ENCODE measurements around the gene FAM241A.

The FAM241A gene

DNA sequence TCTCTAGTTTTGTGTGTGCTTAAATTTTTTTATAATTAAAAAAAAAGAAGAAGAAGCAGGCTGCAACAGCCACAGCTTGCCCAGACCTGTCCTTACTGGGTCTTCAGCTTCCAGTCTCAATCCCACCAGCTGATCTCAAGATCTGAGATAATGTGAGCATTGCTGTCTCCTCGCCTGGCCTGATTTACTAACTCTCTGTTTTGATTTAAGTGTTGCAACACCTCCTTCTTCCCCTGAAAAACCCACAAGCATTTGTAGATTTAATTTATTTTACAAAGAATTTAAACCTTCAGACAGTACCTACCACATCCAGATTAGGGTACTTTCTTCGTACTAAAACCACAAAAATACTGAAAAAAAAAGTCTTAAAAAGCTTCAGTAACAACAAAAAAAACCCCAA is 38.0 kb downstream of the FAM241A start:
- TF ChIP-seq, protein P1, sequence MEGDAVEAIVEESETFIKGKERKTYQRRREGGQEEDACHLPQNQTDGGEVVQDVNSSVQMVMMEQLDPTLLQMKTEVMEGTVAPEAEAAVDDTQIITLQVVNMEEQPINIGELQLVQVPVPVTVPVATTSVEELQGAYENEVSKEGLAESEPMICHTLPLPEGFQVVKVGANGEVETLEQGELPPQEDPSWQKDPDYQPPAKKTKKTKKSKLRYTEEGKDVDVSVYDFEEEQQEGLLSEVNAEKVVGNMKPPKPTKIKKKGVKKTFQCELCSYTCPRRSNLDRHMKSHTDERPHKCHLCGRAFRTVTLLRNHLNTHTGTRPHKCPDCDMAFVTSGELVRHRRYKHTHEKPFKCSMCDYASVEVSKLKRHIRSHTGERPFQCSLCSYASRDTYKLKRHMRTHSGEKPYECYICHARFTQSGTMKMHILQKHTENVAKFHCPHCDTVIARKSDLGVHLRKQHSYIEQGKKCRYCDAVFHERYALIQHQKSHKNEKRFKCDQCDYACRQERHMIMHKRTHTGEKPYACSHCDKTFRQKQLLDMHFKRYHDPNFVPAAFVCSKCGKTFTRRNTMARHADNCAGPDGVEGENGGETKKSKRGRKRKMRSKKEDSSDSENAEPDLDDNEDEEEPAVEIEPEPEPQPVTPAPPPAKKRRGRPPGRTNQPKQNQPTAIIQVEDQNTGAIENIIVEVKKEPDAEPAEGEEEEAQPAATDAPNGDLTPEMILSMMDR (IDR thresholded peaks at IDR 0.05; ENCODE audit: low read depth, low read length): no peak
- Histone ChIP-seq H3K36me3 (no peaks in the 10 kb centered on the region), H3K4me3 (ENCODE audit: low read depth, low read length) (no peak overlapping the region), H3K27me3 (no peaks in the 10 kb centered on the region; the same call in 1 of the 2 replicates), H3K4me1 (no peaks in the 10 kb centered on the region), H3K9me3 (no peaks in the 10 kb centered on the region)
- DNase-seq: no peak

DNA sequence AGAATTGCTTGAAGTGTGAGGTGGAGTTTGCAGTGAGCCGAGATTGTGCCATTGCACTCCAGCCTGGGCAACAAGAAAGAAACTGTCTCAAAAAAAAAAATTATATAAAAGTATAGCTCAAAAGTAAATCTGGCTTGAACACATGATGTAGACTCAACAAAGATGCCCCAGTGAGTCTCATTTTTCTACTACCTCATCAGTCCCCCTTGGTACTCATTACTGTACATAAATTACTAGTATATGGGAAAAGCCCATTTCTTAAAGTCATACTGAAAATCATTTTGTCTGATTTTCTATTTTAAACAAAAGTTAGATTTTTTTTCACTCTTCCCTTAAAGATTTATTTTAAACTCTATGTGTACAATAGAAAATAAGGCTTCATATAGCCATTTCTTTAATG is 39.2 kb downstream of the FAM241A start:
- DNase-seq: no peak
- Histone ChIP-seq H3K4me3 (ENCODE audit: low read depth, low read length) (no peak overlapping the region), H3K36me3 (no peaks in the 10 kb centered on the region), H3K9me3 (no peaks in the 10 kb centered on the region), H3K4me1 (no peaks in the 10 kb centered on the region), H3K27me3 (no peaks in the 10 kb centered on the region)
- TF ChIP-seq, protein P1 (IDR thresholded peaks at IDR 0.05; ENCODE audit: low read depth, low read length): no peak

DNA sequence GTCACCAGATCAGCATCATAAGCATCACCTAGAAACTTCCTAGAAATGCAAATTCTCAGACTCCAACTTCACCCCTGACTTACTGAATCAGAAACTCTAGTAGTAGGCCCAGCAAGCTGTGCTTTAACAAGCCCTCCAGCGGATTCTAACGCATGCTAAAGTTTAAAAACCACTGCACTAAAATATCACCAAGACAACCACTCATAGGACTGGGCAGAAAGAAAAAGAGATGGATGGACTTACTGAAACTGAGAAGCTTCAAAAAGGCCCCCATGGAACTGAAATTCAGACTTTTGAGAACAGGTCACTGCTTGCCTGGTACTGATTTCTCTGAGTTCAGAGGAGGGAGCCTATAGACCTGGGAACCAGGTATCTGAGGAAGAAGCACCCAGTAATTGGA is 40.1 kb downstream of the FAM241A start:
- Histone ChIP-seq H3K27me3 (no peaks in the 10 kb centered on the region), H3K9me3 (no peaks in the 10 kb centered on the region), H3K4me3 (ENCODE audit: low read depth, low read length) (no peak overlapping the region), H3K36me3 (no peaks in the 10 kb centered on the region), H3K4me1 (no peaks in the 10 kb centered on the region)
- no peak for DNase-seq
- TF ChIP-seq, protein P1 (IDR thresholded peaks at IDR 0.05; ENCODE audit: low read depth, low read length): no peak

DNA sequence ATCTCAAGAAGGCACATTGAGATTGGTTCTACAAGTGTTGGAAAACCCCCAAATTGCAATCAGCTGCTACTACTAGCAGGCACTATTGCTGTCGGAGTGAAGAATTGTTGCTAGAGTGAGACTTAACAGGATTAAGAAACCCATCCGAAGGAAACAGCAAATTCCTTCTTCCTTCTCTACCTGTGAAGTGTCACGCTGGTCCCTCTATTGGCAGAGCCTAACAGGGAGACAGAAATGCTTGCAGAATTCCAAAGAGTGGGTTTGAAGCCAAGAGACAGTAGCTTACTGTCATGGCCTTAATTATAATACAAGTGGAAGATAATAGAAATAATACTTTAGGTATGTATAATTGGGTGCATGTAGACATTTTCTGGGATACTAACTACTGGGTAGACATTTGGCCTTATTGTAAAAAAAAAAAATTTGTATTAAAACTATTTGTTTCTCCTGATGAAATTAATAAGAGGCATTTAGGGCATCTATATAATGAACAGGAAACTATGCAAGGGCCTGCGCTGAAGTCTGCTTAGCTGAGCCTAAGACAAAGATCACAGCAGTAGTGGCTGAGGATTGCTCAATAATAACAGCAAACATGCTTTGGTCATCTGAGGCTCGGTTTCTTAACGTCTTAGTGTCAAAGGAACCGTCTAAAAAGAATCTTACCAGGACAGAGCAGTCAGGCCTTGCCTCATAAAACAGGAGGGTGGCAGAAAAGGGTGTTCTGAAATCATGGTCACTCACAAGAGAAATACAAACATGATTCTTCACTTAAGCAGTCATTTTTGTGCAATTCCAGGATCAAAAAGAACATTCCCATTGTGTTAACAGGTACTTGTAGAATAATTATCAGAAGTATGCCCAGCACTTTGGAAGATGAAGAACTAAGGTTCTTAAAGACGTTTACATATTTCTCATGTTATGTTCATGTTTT is 40.8 kb downstream of the FAM241A start:
- DNase-seq: no peak
- TF ChIP-seq, protein P1 (IDR thresholded peaks at IDR 0.05; ENCODE audit: low read depth, low read length): no peak
- H3K9me3 ChIP-seq: no peaks in the 10 kb centered on the region
- no peaks in the 10 kb centered on the region for H3K36me3 ChIP-seq
- no peak overlapping the region for H3K4me3 ChIP-seq (ENCODE audit: low read depth, low read length)
- no peaks in the 10 kb centered on the region for H3K27me3 ChIP-seq
- H3K4me1 ChIP-seq: no peaks in the 10 kb centered on the region

DNA sequence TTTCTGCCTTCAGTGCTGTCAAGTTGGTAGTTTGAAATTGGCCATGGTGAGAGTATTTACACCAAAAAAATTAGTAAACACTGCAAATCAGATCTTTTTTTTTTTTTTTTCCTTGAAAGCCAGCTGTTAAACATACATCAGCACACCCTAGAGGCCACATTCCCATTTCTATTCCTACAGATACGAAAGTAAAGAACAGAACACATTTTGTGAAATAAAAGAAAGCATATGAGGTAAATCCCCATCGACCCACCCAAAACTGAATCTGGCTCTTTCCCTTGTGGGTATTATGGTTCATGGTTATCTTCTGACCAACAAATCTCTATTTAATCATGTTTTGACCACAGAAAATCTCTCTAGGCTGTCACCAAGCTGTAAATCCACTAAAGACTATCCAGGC is 44.5 kb downstream of the FAM241A start:
- Histone ChIP-seq H3K27me3 (no peaks in the 10 kb centered on the region), H3K9me3 (no peaks in the 10 kb centered on the region), H3K4me1 (no peaks in the 10 kb centered on the region), H3K36me3 (no peaks in the 10 kb centered on the region), H3K4me3 (ENCODE audit: low read depth, low read length) (no peak overlapping the region)
- no peak for DNase-seq
- TF ChIP-seq, protein P1 (IDR thresholded peaks at IDR 0.05; ENCODE audit: low read depth, low read length): 0 out of 2 replicates have a peak, but pooled peaks have one; percentile 9

DNA sequence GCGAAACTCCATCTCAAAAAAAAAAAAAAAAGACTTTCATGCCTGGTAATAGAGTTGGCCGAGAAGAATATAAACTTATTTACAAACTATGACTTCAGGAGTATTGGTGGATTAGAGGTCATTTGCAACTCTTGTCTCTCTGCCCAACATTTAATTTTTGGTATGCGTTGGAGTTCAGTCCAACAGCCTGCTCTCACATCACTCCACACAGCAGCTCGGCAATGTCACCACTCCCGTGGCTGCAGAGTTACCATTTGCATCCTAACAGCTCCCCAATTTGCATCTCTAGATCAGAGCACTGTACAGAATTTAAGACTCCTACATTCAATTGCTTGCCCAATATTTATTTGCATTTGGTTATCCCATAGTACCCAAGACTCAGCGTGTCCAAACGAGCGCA is 45.4 kb downstream of the FAM241A start:
- DNase-seq: no peak
- H3K27me3 ChIP-seq: no peaks in the 10 kb centered on the region
- H3K4me1 ChIP-seq: peaks cover 4% of the 10 kb centered on the region
- TF ChIP-seq, protein P1 (IDR thresholded peaks at IDR 0.05; ENCODE audit: low read depth, low read length): no peak
- H3K4me3 ChIP-seq (ENCODE audit: low read depth, low read length): no peak overlapping the region
- no peaks in the 10 kb centered on the region for H3K36me3 ChIP-seq
- H3K9me3 ChIP-seq: no peaks in the 10 kb centered on the region
